ENCODE data around the gene ATF2. TPM values are rescaled to one million over a fixed set of nuclear protein-coding genes. Genes with fewer than 3 reads are reported as not detected.
A peak's percentile ranks its signal among the peaks of the same experiment; 100 is the strongest.
"Not testable (repeated sequence)": the region's sequence is repeated elsewhere in the genome, so short reads cannot be mapped to it uniquely, and the experiment has no call there.

The ATF2 gene
- total RNA-seq, 1 experiment from 2014 or later = 73.3 TPM

GRCh38 chr2:175164235-175164634 lies 3.8 kb downstream of the ATF2 start:
- DNase-seq (ENCODE audit: low read depth) = no peak

GRCh38 chr2:175158894-175159293 lies 9.1 kb downstream of the ATF2 start:
- DNase-seq (ENCODE audit: low read depth) = no peak

- DNase-seq (ENCODE audit: low read depth) = no peak
These were observed 11.5 kb downstream of the ATF2 start for GRCh38 chr2:175156534-175156933.

GRCh38 chr2:175154661-175155082 lies 13.3 kb downstream of the ATF2 start:
- DNase-seq (ENCODE audit: low read depth) = peak; percentile 86

GRCh38 chr2:175152242-175152641 lies 15.8 kb downstream of the ATF2 start:
- no peak for DNase-seq (ENCODE audit: low read depth)

- no peak for DNase-seq (ENCODE audit: low read depth)
These were observed 16.2 kb downstream of the ATF2 start for GRCh38 chr2:175151791-175152190.

GRCh38 chr2:175147186-175147585 lies 20.8 kb downstream of the ATF2 start:
- DNase-seq (ENCODE audit: low read depth) = no peak

GRCh38 chr2:175143678-175144077 lies 24.3 kb downstream of the ATF2 start:
- DNase-seq (ENCODE audit: low read depth) = no peak

- no peak for DNase-seq (ENCODE audit: low read depth)
These were observed 24.8 kb downstream of the ATF2 start for GRCh38 chr2:175143191-175143590.

- DNase-seq (ENCODE audit: low read depth) = no peak
These were observed 27.7 kb downstream of the ATF2 start for GRCh38 chr2:175140332-175140731.

GRCh38 chr2:175137793-175138192 lies 30.2 kb downstream of the ATF2 start:
- no peak for DNase-seq (ENCODE audit: low read depth)

- no peak for DNase-seq (ENCODE audit: low read depth)
These were observed 31.4 kb downstream of the ATF2 start for GRCh38 chr2:175136334-175137215.

GRCh38 chr2:175135862-175136261 lies 32.1 kb downstream of the ATF2 start:
- no peak for DNase-seq (ENCODE audit: low read depth)

- DNase-seq (ENCODE audit: low read depth) = no peak
These were observed 32.8 kb downstream of the ATF2 start for GRCh38 chr2:175135177-175135576.

GRCh38 chr2:175131252-175131651 lies 36.8 kb downstream of the ATF2 start:
- no peak for DNase-seq (ENCODE audit: low read depth)

- DNase-seq (ENCODE audit: low read depth) = no peak
These were observed 41.3 kb downstream of the ATF2 start for GRCh38 chr2:175126661-175127060.

GRCh38 chr2:175123254-175123653 lies 44.7 kb downstream of the ATF2 start:
- no peak for DNase-seq (ENCODE audit: low read depth)

- peak; percentile 56 for DNase-seq (ENCODE audit: low read depth)
These were observed 56.8 kb downstream of the ATF2 start for GRCh38 chr2:175111200-175111657.

- not testable (repeated sequence) for DNase-seq (ENCODE audit: low read depth)
These were observed 59.9 kb downstream of the ATF2 start for GRCh38 chr2:175108091-175108490.

GRCh38 chr2:175107146-175107545 lies 60.9 kb downstream of the ATF2 start:
- DNase-seq (ENCODE audit: low read depth) = no peak

GRCh38 chr2:175103191-175103590 lies 64.8 kb downstream of the ATF2 start:
- DNase-seq (ENCODE audit: low read depth) = no peak

GRCh38 chr2:175101514-175101913 lies 66.5 kb downstream of the ATF2 start:
- no peak for DNase-seq (ENCODE audit: low read depth)

GRCh38 chr2:175097297-175097696 lies 70.7 kb downstream of the ATF2 start:
- DNase-seq (ENCODE audit: low read depth) = no peak

- not testable (repeated sequence) for DNase-seq (ENCODE audit: low read depth)
These were observed 83.9 kb downstream of the ATF2 start for GRCh38 chr2:175084117-175084516.

All from RPMI7951 (cell line).